ENCODE data around the gene NUP210.

GRCh38 chr3:13349823-13350222 lies 70.3 kb downstream of the NUP210 start:
- no peak for TF ChIP-seq RBM22 (optimal IDR thresholded peaks at IDR 0.05; ENCODE audit: low read length)
- no peak for TF ChIP-seq ZBTB39 (CRISPR knock-in tag; IDR thresholded peaks at IDR 0.05)
- TF ChIP-seq THYN1 (CRISPR knock-in tag; IDR thresholded peaks at IDR 0.05; ENCODE audit: borderline replicate concordance, low read depth) = no peak
- no peak for TF ChIP-seq ZNF709 (CRISPR knock-in tag; IDR thresholded peaks at IDR 0.05)
- TF ChIP-seq ZNF431 (CRISPR knock-in tag; IDR thresholded peaks at IDR 0.05; ENCODE audit: borderline replicate concordance, low read depth) = no peak
- TF ChIP-seq DNMT1 (CRISPR knock-in tag; IDR thresholded peaks at IDR 0.05) = no peak
- TF ChIP-seq CTCF (CRISPR knock-in tag; IDR thresholded peaks at IDR 0.05) = no peak
- TF ChIP-seq HDAC6 (IDR thresholded peaks at IDR 0.05; ENCODE audit: low read depth, low read length) = no peak
- TF ChIP-seq EZH2 (conservative IDR thresholded peaks at IDR 0.05; ENCODE audit: low read depth, low read length) = no peak
- no peak for TF ChIP-seq RAD21 (CRISPR knock-in tag; IDR thresholded peaks at IDR 0.05)
- no peak for TF ChIP-seq CEBPB (IDR thresholded peaks at IDR 0.05; ENCODE audit: borderline replicate concordance, low read depth, low read length)
- no peak for TF ChIP-seq POLR2A (IDR thresholded peaks at IDR 0.05; ENCODE audit: insufficient read depth in 1 of 2, low read depth in 2 of 2, low read length in 2 of 2)
- no peak for TF ChIP-seq ZFX (CRISPR knock-in tag; IDR thresholded peaks at IDR 0.05; ENCODE audit: low read depth)

Data from HepG2 (cell line).